ENCODE results near the gene CC2D1B.

- TF ChIP-seq, protein P1, sequence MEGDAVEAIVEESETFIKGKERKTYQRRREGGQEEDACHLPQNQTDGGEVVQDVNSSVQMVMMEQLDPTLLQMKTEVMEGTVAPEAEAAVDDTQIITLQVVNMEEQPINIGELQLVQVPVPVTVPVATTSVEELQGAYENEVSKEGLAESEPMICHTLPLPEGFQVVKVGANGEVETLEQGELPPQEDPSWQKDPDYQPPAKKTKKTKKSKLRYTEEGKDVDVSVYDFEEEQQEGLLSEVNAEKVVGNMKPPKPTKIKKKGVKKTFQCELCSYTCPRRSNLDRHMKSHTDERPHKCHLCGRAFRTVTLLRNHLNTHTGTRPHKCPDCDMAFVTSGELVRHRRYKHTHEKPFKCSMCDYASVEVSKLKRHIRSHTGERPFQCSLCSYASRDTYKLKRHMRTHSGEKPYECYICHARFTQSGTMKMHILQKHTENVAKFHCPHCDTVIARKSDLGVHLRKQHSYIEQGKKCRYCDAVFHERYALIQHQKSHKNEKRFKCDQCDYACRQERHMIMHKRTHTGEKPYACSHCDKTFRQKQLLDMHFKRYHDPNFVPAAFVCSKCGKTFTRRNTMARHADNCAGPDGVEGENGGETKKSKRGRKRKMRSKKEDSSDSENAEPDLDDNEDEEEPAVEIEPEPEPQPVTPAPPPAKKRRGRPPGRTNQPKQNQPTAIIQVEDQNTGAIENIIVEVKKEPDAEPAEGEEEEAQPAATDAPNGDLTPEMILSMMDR (IDR thresholded peaks at IDR 0.05) = no peak
- no peak for TF ChIP-seq ZFX (IDR thresholded peaks at IDR 0.05; ENCODE audit: borderline replicate concordance)
These were observed at the start of gene CC2D1B for GRCh38 chr1:52365746-52366516.
